Measurements from ENCODE around the gene PDE3A.
"Not testable (repeated sequence)": the region's sequence is repeated elsewhere in the genome, so short reads cannot be mapped to it uniquely, and the experiment has no call there.

PDE3A gene

DNA sequence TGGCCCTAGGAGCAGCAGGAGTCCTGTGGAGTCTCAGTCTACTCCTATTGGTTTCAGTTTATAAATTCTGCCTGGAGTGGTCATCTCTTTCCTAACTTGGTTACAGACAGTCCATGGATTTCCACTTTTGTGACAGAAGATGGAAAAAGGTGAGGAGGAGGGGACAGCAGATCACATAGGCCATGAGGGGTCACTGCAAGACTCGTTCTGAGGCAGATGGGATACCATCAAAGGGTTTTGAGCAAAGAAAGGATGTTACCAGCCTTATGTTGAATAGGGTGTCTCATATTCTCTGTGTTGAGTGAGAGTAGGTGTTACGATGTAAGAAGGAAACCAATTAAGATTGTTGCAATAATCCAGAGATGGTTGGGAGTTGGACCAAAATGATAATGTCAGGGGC lies 15.3 kb downstream of the PDE3A start:
- no peak for DNase-seq (ENCODE audit: low spot score)
- in situ Hi-C loops (cut with MboI; ENCODE audit: low sequenced_read_pairs, unreplicated experiment): no loop called here
- TF ChIP-seq, protein P1, sequence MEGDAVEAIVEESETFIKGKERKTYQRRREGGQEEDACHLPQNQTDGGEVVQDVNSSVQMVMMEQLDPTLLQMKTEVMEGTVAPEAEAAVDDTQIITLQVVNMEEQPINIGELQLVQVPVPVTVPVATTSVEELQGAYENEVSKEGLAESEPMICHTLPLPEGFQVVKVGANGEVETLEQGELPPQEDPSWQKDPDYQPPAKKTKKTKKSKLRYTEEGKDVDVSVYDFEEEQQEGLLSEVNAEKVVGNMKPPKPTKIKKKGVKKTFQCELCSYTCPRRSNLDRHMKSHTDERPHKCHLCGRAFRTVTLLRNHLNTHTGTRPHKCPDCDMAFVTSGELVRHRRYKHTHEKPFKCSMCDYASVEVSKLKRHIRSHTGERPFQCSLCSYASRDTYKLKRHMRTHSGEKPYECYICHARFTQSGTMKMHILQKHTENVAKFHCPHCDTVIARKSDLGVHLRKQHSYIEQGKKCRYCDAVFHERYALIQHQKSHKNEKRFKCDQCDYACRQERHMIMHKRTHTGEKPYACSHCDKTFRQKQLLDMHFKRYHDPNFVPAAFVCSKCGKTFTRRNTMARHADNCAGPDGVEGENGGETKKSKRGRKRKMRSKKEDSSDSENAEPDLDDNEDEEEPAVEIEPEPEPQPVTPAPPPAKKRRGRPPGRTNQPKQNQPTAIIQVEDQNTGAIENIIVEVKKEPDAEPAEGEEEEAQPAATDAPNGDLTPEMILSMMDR (IDR thresholded peaks at IDR 0.05; ENCODE audit: borderline replicate concordance, control extremely low read depth, extremely low read depth, insufficient read depth, missing control alignments): no peak

DNA sequence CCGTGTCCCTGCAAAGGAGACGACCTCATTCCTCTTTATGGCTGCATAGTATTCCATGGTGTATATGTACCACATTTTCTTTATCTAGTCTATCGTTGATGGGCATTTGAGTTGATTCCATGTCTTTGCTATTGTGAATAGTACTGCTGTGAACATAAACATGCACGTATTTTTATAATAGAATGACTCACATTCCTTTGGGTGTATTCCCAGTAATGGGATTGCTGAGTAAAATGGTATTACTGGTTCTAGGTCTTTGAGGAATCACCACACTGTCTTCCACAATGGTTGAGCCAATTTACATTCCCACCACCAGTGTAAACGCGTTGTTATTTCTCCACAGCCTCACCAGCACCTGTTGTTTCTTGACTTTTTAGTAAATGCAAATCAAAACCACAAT lies 16.5 kb downstream of the PDE3A start:
- in situ Hi-C loops (cut with MboI; ENCODE audit: low sequenced_read_pairs, unreplicated experiment); DNase-seq (ENCODE audit: low spot score): not testable (repeated sequence)

DNA sequence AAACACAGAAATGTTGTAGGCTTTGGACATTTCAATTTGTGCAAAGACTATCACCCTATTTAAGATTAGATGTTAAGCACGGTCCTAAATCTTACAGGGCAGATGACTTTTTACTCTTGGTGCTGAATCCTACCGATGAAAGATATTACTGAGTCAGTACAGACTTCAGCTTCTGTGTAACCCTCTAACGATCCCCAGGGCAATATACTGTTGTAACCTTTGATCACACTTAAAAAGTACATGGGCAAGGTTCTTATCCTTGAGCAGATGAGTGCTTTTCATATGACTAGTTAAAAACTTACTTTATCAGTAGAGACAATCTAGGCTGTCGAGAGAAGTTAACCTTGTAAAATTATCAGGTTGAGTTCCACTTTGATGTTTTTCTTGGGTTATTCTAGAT lies 22.5 kb downstream of the PDE3A start:
- no peak for DNase-seq (ENCODE audit: low spot score)
- in situ Hi-C loops (cut with MboI; ENCODE audit: low sequenced_read_pairs, unreplicated experiment): no loop called here
- TF ChIP-seq, protein P1 (IDR thresholded peaks at IDR 0.05; ENCODE audit: borderline replicate concordance, control extremely low read depth, extremely low read depth, insufficient read depth, missing control alignments): no peak

DNA sequence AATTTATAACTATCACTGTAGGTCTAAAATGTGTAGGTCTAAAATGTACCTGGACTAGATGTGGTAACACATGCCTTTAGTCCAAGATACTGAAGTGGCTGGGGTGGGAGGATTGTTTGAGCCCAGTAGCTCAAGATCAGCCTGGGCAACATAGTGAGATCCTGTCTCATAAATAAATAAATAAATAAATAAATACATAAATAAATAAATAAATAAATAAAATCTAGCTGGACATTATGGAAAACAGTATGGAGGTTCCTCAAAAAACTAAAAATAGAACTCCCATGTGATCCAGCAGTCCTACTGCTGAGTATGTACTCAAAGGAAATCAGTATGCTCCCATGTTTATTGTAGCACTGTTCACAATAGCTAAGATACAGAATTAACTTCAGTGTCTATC lies 24.0 kb downstream of the PDE3A start:
- TF ChIP-seq, protein P1 (IDR thresholded peaks at IDR 0.05; ENCODE audit: borderline replicate concordance, control extremely low read depth, extremely low read depth, insufficient read depth, missing control alignments): no peak
- in situ Hi-C loops (cut with MboI; ENCODE audit: low sequenced_read_pairs, unreplicated experiment): no loop called here
- DNase-seq (ENCODE audit: low spot score): no peak

DNA sequence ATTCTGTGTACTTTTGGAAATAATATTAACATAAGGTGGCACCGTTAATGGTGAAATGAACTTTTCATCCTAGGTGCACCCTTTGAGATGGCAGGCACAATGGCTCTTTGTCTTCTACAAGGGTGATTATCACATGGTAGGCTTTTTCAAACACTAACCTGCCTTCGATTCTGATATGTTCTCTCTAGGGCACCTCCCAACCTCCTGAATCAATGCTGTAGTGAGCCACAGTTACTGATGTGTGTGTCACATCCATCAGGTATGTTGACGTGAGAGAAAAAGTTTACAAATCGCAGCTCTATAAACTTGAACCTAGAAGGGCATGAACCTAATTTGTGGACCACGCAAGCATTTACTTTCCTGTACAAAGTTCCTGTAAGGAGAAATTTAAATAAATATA lies 25.4 kb downstream of the PDE3A start:
- in situ Hi-C loops (cut with MboI; ENCODE audit: low sequenced_read_pairs, unreplicated experiment): no loop called here
- no peak for DNase-seq (ENCODE audit: low spot score)
- TF ChIP-seq, protein P1 (IDR thresholded peaks at IDR 0.05; ENCODE audit: borderline replicate concordance, control extremely low read depth, extremely low read depth, insufficient read depth, missing control alignments): no peak

DNA sequence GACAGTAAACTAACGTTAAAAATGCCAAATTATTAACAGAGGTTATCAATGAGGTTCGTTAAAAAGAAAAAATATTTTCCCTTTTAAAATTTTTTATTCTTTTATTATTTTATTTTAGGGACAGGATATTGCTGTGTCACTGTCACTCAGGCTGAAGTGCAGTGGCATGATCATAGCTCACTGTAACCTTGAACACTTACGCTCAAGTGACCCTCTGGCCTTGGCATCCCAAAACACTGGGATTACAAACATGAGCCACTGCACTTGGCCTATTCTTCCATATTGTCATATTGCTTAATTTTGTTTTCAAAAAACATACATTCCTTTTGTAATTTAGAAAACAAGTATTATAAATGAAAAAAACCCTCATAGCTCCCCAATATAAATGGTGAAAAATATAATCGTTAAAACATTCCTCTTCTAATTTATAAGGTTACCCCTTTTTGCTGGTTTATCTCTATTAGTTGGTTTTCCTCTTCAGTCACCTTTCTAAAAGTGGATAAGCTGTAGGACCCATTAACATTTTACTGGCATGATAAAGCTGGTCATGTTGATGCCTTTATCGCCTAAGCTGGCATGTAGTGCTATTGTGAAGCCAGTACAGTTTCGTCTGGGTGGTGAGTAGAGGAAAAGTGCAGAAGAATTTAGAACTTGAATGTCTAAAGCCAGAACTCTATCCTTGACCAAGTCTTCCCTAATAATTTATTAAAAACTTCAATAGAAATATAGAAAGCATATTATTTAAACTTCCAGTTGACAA lies 27.6 kb downstream of the PDE3A start:
- in situ Hi-C loops (cut with MboI; ENCODE audit: low sequenced_read_pairs, unreplicated experiment): no loop called here
- no peak for DNase-seq (ENCODE audit: low spot score)
- TF ChIP-seq, protein P1 (IDR thresholded peaks at IDR 0.05; ENCODE audit: borderline replicate concordance, control extremely low read depth, extremely low read depth, insufficient read depth, missing control alignments): no peak

DNA sequence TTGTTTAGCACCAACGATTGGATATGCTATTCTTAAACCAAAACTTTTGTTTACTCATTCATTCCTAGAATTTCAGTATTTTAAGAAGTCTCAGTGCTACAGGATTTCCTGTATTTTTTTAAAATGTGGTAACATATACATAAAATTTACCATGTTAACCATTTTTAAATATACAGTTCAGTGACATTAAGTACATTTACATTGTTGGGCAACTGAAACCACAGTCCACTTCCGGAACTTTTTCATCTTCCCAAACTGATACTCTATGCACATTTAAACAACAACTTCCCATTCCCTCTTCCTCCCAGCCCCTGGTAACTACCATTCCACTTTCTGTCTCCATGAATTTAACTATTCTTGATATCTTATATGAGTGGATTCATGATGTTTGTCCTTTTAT lies 30.3 kb downstream of the PDE3A start:
- in situ Hi-C loops (cut with MboI; ENCODE audit: low sequenced_read_pairs, unreplicated experiment): no loop called here
- DNase-seq (ENCODE audit: low spot score): no peak
- TF ChIP-seq, protein P1 (IDR thresholded peaks at IDR 0.05; ENCODE audit: borderline replicate concordance, control extremely low read depth, extremely low read depth, insufficient read depth, missing control alignments): no peak

Data from GM13976 (cell line).